Activated CD4-positive, alpha-beta T cell treated with anti-CD3 and anti-CD28 coated beads for 4 hours (primary cell): ENCODE measurements around the gene GNG12.

ENCODE experiments used
- DNase-seq, 2 donors: peaks; one replicate each; pipeline ENCODE4 v3.0.0-alpha.2; 2020

Gene GNG12

GRCh38 chr1:67832737-67833601 is at the start of gene GNG12:
GNG12 (minus strand) TSS chr1:67833467; CDS start chr1:67707686, 125,781 bp downstream.
- DNase-seq = no peak

- no peak for DNase-seq
Measured at GRCh38 chr1:67882196-67882958, 49.1 kb upstream of the GNG12 start.

GRCh38 chr1:67880056-67880601 is 46.9 kb upstream of the GNG12 start:
- no peak for DNase-seq

- no peak for DNase-seq
Measured at GRCh38 chr1:67879485-67879884, 46.2 kb upstream of the GNG12 start.

GRCh38 chr1:67874501-67875111 is 41.3 kb upstream of the GNG12 start:
- DNase-seq = no peak

GRCh38 chr1:67869233-67869632 is 36.0 kb upstream of the GNG12 start:
- DNase-seq = no peak

GRCh38 chr1:67863637-67864036 is 30.4 kb upstream of the GNG12 start:
- no peak for DNase-seq

- no peak for DNase-seq
Measured at GRCh38 chr1:67862685-67863084, 29.4 kb upstream of the GNG12 start.

GRCh38 chr1:67861856-67862516 is 28.7 kb upstream of the GNG12 start:
- no peak for DNase-seq

GRCh38 chr1:67860776-67861175 is 27.5 kb upstream of the GNG12 start:
- no peak for DNase-seq

- no peak for DNase-seq
Measured at GRCh38 chr1:67856921-67857320, 23.7 kb upstream of the GNG12 start.

GRCh38 chr1:67855961-67856360 is 22.7 kb upstream of the GNG12 start:
- DNase-seq = no peak

GRCh38 chr1:67855444-67855843 is 22.2 kb upstream of the GNG12 start:
- DNase-seq = no peak

- DNase-seq = no peak
Measured at GRCh38 chr1:67853704-67854103, 20.4 kb upstream of the GNG12 start.

- DNase-seq = no peak
Measured at GRCh38 chr1:67851800-67852199, 18.5 kb upstream of the GNG12 start.

GRCh38 chr1:67850611-67851075 is 17.4 kb upstream of the GNG12 start:
- no peak for DNase-seq

GRCh38 chr1:67850151-67850551 is 16.9 kb upstream of the GNG12 start:
- DNase-seq = no peak

GRCh38 chr1:67847466-67847865 is 14.2 kb upstream of the GNG12 start:
- no peak for DNase-seq

- DNase-seq = no peak
Measured at GRCh38 chr1:67846538-67846937, 13.3 kb upstream of the GNG12 start.

- DNase-seq = no peak
Measured at GRCh38 chr1:67844988-67845387, 11.7 kb upstream of the GNG12 start.

GRCh38 chr1:67843746-67844145 is 10.5 kb upstream of the GNG12 start:
- no peak for DNase-seq

GRCh38 chr1:67843331-67843730 is 10.1 kb upstream of the GNG12 start:
- DNase-seq = no peak

GRCh38 chr1:67840449-67840848 is 7.2 kb upstream of the GNG12 start:
- no peak for DNase-seq
